ENCODE results near the gene TRPM4.

Gene TRPM4

GRCh38 chr19:49118565-49119410 lies 38.8 kb upstream of the TRPM4 start, which contains the start of gene C19orf73:
C19orf73 (minus strand) TSS chr19:49119143; CDS start chr19:49119022, 121 bp downstream.
- peak; percentile 60; the same call in 1 of the 2 replicates for TF ChIP-seq POLR2AphosphoS5 (IDR thresholded peaks at IDR 0.05; ENCODE audit: low read depth, low read length)
- TF ChIP-seq, protein P1, sequence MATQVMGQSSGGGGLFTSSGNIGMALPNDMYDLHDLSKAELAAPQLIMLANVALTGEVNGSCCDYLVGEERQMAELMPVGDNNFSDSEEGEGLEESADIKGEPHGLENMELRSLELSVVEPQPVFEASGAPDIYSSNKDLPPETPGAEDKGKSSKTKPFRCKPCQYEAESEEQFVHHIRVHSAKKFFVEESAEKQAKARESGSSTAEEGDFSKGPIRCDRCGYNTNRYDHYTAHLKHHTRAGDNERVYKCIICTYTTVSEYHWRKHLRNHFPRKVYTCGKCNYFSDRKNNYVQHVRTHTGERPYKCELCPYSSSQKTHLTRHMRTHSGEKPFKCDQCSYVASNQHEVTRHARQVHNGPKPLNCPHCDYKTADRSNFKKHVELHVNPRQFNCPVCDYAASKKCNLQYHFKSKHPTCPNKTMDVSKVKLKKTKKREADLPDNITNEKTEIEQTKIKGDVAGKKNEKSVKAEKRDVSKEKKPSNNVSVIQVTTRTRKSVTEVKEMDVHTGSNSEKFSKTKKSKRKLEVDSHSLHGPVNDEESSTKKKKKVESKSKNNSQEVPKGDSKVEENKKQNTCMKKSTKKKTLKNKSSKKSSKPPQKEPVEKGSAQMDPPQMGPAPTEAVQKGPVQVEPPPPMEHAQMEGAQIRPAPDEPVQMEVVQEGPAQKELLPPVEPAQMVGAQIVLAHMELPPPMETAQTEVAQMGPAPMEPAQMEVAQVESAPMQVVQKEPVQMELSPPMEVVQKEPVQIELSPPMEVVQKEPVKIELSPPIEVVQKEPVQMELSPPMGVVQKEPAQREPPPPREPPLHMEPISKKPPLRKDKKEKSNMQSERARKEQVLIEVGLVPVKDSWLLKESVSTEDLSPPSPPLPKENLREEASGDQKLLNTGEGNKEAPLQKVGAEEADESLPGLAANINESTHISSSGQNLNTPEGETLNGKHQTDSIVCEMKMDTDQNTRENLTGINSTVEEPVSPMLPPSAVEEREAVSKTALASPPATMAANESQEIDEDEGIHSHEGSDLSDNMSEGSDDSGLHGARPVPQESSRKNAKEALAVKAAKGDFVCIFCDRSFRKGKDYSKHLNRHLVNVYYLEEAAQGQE (IDR thresholded peaks at IDR 0.05; ENCODE audit: insufficient read depth in 1 of 2, low read depth in 2 of 2, low read length in 2 of 2): peak; percentile 23 to 51; a peak in 1 of 4 replicates
- TF ChIP-seq SIN3A (IDR thresholded peaks at IDR 0.05; ENCODE audit: borderline replicate concordance, insufficient read depth, low read length): no peak

DNA sequence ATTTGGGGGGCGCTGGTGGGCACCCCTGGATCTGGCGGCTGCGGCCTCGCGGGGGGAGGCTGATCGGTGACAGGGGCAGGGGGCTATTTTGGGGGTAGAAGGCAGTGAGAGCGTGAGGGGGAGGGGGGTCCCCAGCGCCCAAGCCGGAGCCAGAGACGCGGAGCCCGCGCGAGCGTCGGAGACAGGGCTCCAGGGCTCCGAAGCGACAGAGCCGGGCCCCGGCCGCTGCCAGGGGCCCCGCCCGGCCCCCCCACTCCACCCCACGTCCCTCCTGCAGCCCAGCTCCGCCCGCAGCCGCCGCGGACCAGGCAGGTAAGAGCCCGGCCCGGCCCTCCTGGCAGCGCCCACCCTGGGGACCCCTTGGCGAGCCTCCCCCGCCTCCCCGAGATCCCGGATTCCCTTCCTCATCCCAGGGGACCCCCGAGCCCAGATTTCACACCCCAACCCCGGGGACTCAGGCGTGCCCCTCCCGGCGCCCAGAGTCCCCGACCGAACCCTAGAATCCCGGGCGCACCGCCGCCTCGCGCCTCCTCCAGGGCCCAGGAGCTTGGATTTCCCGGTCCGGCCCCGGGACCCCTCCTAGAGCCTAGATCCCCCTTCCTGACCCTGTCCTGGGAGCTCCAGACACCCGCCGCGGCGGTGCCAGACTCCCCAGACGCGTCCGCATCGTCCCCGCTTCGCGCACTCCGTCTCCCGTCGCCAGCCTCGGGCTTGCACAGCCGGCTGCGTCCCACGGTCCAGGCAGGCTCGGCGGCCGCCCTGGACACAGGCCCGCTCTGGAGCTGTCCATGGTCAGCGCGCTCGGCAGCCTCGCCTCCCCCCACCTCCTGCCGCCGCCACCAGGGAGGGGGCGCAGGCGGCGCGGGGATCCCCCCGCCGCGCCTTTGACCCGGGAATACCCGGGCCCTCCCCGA lies 37.9 kb upstream of the TRPM4 start, which contains the start of gene PPFIA3:
Gene PPFIA3, plus strand, starts transcription at position 134 of the 914 bp plus-strand sequence. CDS start 8,330 bp downstream, outside the sequence.
- TF ChIP-seq TAF1 (IDR thresholded peaks at IDR 0.05; ENCODE audit: borderline replicate concordance, insufficient read depth, low read length) (no peak), SIN3A (IDR thresholded peaks at IDR 0.05; ENCODE audit: borderline replicate concordance, insufficient read depth, low read length) (peak; percentile 97; the same call in 1 of the 2 replicates), POLR2AphosphoS5 (IDR thresholded peaks at IDR 0.05; ENCODE audit: low read depth, low read length) (no peak), FOXP2 (optimal IDR thresholded peaks at IDR 0.05; ENCODE audit: borderline replicate concordance, extremely low read depth, extremely low read length, insufficient read depth) (peak; percentile 67)
- TF ChIP-seq, protein P1 (IDR thresholded peaks at IDR 0.05; ENCODE audit: insufficient read depth in 1 of 2, low read depth in 2 of 2, low read length in 2 of 2): peak; percentile 96 to 98

- TF ChIP-seq POLR2AphosphoS5 (IDR thresholded peaks at IDR 0.05; ENCODE audit: low read depth, low read length) (no peak), SIN3A (IDR thresholded peaks at IDR 0.05; ENCODE audit: borderline replicate concordance, insufficient read depth, low read length) (no peak), FOXP2 (optimal IDR thresholded peaks at IDR 0.05; ENCODE audit: borderline replicate concordance, extremely low read depth, extremely low read length, insufficient read depth) (no peak)
- TF ChIP-seq, protein P1 (IDR thresholded peaks at IDR 0.05; ENCODE audit: insufficient read depth in 1 of 2, low read depth in 2 of 2, low read length in 2 of 2): no peak
These were observed 37.3 kb upstream of the TRPM4 start for GRCh38 chr19:49120325-49120683.

- no peak for TF ChIP-seq POLR2AphosphoS5 (IDR thresholded peaks at IDR 0.05; ENCODE audit: low read depth, low read length)
- TF ChIP-seq FOXP2 (optimal IDR thresholded peaks at IDR 0.05; ENCODE audit: borderline replicate concordance, extremely low read depth, extremely low read length, insufficient read depth): no peak
- TF ChIP-seq, protein P1 (IDR thresholded peaks at IDR 0.05; ENCODE audit: insufficient read depth in 1 of 2, low read depth in 2 of 2, low read length in 2 of 2): no peak
- TF ChIP-seq SIN3A (IDR thresholded peaks at IDR 0.05; ENCODE audit: borderline replicate concordance, insufficient read depth, low read length): no peak
- no peak for TF ChIP-seq TAF1 (IDR thresholded peaks at IDR 0.05; ENCODE audit: borderline replicate concordance, insufficient read depth, low read length)
These were observed 36.7 kb upstream of the TRPM4 start for GRCh38 chr19:49120868-49121267.
